Measurements from ENCODE around the gene MICAL3.
A peak's percentile ranks its signal among the peaks of the same experiment; 100 is the strongest.

MICAL3 gene

DNA sequence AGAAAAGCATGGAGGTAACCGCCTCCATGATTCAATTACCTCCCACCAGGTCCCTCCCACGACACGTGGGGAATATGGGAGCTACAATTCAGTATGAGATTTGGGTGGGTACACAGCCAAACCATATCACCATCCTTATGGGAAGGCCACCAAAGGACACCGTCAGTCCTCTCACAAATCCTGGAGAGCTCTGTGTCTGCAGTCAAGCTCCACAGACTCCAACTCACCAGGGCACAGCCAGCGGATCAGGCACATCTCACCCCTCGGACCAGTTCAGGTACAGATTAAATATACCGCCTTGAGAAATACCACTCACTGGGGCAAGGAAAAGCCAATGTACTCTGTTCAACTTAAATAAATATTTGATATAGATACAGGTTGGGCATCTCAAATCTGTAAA lies 100.3 kb downstream of the MICAL3 start:
- no peak for DNase-seq

GRCh38 chr22:17922925-17923903 lies 101.1 kb downstream of the MICAL3 start:
- DNase-seq = peak; percentile 32

DNA sequence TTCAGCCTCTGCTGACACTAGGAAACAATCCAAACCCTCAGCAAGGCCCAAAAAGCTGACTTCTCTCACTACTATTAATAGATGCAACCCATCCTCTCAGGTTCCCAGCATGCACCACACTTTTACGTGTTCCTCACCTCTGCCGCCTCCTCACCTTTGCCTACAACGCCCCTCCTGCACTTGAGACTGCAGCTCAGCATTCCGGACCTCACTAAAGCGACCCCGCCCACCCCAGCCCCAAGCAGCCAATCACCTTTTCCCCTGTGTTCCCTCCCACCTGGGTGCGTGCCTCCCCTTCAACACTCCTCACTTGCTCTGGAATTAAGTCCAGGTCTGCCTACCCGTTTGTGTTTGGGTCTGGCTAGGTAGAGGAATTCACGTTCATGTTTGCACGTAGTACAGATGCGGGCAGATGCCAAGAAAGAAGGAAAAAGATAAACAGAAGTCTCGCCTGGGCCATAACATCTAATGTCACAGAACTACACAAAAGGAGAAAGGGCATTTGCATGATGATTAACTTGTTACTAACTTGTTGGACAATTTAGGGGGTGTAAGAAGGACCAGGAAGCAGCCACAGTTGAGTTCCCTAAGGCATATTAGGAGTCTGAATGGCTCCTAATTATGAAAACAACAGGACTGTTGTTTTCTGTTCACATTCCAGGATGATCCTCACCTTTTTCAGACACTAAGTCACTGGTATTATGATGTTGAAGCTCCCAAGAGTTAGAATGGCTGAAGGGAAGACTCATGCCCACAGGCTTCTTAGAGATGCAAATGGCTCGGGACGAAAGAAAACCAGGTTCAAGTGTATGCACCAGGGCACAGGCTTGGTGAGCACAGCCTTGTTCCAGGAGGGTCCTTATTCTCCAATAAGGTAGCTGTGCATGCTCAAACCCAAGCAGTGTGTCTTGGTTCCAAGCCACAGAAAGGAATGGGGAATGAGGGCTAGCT lies 102.2 kb downstream of the MICAL3 start:
- no peak for DNase-seq

DNA sequence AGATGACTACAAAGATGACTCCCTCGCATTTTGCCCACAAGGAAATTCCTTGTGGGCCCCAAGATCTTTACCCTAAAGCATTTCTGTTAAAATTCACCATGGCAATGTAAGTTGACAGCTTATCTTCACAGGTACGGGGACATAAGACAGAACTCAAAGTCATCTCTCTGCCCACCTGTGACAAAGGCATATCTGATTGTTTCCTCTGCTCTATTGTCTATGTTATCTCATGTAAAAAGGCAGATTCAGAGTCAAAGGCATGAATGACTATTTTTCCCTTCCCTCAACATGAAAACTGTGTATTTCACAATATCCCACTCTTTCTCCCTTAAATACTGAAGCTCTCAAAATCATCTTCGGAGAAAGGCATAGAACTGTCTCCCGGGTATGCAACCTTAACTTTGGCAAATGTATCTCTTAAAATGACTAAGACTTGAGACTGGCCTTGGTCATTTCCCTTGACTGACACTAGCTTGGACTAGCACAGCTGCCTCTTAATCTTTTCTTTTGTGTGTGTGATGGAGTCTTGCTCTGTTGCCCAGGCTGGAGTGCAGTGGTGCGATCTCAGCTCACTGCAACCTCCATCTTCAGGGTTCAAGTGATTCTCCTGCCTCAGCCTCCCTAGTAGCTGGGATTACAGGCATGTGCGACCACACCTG lies 103.2 kb downstream of the MICAL3 start:
- no peak for DNase-seq

DNA sequence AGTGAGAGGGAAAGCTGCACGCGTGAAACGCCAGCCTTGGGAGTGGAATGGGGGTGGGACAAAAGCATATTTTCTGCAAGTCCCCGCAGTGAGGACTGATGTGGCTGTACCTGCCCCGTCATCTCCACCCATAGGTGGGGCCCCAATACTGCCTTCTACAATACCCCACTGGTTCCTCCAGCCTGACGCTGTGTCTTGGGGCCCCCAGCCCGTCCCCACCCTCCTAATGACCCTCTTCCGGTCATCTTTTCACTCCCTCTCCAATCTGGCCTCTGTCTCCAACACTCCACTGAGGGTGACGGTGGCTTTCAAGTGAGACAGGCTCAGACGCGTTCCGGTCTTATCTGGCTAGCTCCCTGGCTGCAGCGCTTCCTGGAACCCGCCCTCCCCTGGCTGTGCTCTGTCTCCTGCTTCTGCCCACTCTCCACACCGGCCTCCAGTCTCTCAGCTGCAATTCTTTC lies 104.2 kb downstream of the MICAL3 start:
- peak; percentile 87 for DNase-seq

- peak; percentile 91 for DNase-seq
These were observed 104.9 kb downstream of the MICAL3 start for GRCh38 chr22:17919276-17920144.

DNA sequence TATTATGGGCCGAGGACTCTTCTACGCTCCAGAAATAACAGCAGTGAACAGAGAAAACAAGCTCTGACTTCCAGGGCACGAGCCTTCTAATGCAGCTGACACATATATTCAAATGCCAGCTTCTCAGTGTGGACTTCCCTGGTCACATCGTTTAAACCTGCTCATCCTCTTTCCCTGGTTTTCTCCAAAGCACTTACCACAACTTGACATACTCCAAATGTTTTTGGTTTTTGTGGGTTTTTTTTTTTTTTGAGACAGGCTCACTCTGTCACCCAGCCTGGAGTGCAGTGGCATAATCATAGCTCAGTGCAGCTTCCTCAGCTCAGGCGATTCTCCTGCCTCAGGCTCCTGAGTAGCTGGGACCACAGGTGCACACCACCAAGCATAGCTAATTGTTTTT lies 105.5 kb downstream of the MICAL3 start:
- no peak for DNase-seq

GRCh38 chr22:17917490-17917983 lies 106.8 kb downstream of the MICAL3 start:
- no peak for DNase-seq

GRCh38 chr22:17916226-17916889 lies 108.0 kb downstream of the MICAL3 start:
- DNase-seq = no peak

- DNase-seq = no peak
These were observed 108.7 kb downstream of the MICAL3 start for GRCh38 chr22:17915676-17916075.

DNA sequence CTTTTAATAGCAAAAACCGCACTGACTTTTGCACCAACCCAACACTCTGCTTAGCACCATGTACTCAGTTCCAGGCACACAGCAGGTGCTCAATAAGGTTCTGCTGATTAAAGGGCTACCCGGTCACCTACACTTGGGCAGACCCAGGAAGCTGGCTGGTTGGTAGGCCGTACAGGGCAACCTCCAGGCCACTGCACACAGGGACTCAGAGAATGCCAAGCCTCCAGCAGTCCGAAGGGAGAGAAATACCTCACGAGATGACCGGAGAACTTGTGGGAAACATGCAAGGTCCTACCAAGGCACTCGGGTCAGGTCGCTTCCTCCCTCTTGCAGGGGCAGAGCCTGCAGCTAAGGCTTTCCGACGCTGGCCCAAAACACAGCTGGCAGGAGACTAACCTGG lies 109.2 kb downstream of the MICAL3 start:
- no peak for DNase-seq

DNA sequence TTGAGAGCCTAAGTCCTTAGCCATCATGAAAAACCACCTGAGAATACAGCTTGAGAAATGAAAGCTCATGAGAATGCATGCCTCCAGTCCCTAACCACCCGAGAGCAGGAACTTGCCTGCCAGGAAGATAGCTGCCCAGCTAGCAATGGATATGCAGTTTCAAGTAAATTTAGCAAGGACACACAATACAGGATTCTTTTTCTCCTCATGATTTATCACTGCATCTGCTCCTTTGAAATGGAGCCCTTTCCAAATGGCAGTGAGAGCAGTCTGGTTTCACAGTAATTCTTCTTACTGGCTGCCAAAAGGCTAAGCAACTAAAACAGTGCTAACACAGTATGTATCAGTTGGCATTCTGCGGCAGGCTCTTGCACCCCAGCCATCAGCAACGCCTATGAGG lies 109.9 kb downstream of the MICAL3 start:
- DNase-seq = peak; percentile 42

- no peak for DNase-seq
These were observed 110.5 kb downstream of the MICAL3 start for GRCh38 chr22:17913801-17914347.

- DNase-seq = no peak
These were observed 111.2 kb downstream of the MICAL3 start for GRCh38 chr22:17912945-17913721.

GRCh38 chr22:17911887-17912286 lies 112.5 kb downstream of the MICAL3 start:
- DNase-seq = no peak

DNA sequence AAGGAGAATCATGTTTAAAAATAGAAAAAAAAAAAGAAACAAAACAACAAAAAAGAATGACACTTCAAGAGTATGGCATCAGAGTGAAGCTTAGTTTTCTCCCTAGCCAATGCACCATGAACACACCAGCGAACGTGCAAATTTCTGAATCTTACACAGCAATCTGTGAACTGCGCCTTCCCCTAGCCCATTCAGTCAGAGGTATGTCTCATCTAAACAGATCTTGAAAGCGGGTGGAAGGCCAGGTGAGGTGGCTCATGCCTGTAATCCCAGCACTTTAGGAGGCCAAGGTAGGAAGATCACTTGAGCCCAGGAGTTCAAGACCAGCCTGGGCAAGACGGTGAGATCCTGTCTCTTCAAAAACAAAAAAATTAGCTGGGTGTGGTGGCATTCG lies 113.1 kb downstream of the MICAL3 start:
- DNase-seq = no peak

- DNase-seq = peak; percentile 22
These were observed 113.6 kb downstream of the MICAL3 start for GRCh38 chr22:17910561-17911311.

- no peak for DNase-seq
These were observed 116.7 kb downstream of the MICAL3 start for GRCh38 chr22:17907748-17908051.

DNA sequence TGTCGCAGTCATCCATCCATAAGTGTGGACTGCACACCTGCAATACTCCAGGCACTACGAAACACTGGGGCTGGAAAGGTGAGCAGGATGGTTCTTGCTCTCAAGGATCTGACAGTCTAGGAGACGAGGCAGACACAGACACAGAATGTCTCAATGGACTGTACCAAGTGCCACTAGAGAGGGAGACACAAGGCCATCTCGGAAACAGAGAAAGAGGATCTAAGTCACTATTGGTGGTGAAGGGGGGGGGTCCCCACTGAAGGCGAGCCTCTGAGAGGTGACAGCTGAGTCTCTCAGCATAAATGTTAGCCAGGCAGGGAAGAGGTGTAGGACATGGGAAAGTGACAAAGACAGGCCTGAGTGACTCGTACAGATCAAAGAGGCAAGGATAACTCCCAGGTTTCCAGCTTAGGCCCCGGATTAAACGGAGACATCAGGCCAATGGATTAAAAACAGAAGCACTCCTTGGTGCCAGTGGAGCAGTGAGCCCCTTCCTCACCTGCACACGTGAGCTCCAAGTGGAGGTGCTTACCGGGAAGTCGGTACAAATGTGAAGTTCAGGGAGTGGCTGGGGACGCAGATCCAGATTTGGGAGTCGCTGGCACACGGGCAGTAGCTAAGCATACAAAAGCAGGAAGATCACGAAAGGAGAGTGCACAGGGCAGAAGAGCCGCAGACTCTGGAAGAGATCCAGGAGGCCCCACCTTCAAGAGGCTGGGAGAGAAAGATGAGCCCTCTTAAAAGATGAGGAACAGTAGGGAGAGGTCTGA lies 117.2 kb downstream of the MICAL3 start:
- DNase-seq = no peak
